Measurements from ENCODE around the gene AREL1.
A peak's percentile ranks its signal among the peaks of the same experiment; 100 is the strongest.

The AREL1 gene

GRCh38 chr14:74660863-74661262 is 52.0 kb downstream of the AREL1 start:
- DNase-seq (ENCODE audit: low spot score) = no peak

GRCh38 chr14:74660167-74660566 is 52.7 kb downstream of the AREL1 start:
- DNase-seq (ENCODE audit: low spot score) = peak; percentile 25

- DNase-seq (ENCODE audit: low spot score) = peak; percentile 22
Measured at GRCh38 chr14:74658535-74659131, 54.2 kb downstream of the AREL1 start.

- no peak for DNase-seq (ENCODE audit: low spot score)
Measured at GRCh38 chr14:74656964-74657363, 55.9 kb downstream of the AREL1 start.

- DNase-seq (ENCODE audit: low spot score) = no peak
Measured at GRCh38 chr14:74655599-74656395, 57.1 kb downstream of the AREL1 start.

- DNase-seq (ENCODE audit: low spot score) = no peak
Measured at GRCh38 chr14:74654931-74655330, 57.9 kb downstream of the AREL1 start.

- DNase-seq (ENCODE audit: low spot score) = no peak
Measured at GRCh38 chr14:74653386-74654138, 59.3 kb downstream of the AREL1 start.

- DNase-seq (ENCODE audit: low spot score) = no peak
Measured at GRCh38 chr14:74652541-74652940, 60.3 kb downstream of the AREL1 start.

- DNase-seq (ENCODE audit: low spot score) = no peak
Measured at GRCh38 chr14:74650927-74651686, 61.8 kb downstream of the AREL1 start.

GRCh38 chr14:74649673-74650072 is 63.2 kb downstream of the AREL1 start:
- peak; percentile 53 for DNase-seq (ENCODE audit: low spot score)

GRCh38 chr14:74649167-74649566 is 63.7 kb downstream of the AREL1 start:
- DNase-seq (ENCODE audit: low spot score) = no peak

- no peak for DNase-seq (ENCODE audit: low spot score)
Measured at GRCh38 chr14:74648601-74649000, 64.3 kb downstream of the AREL1 start.

- peak; percentile 71 for DNase-seq (ENCODE audit: low spot score)
Measured at GRCh38 chr14:74647678-74648461, 65.0 kb downstream of the AREL1 start.

GRCh38 chr14:74647061-74647677 is 65.7 kb downstream of the AREL1 start:
- DNase-seq (ENCODE audit: low spot score) = no peak

GRCh38 chr14:74645756-74646470 is 67.0 kb downstream of the AREL1 start:
- no peak for DNase-seq (ENCODE audit: low spot score)

GRCh38 chr14:74645244-74645643 is 67.6 kb downstream of the AREL1 start:
- no peak for DNase-seq (ENCODE audit: low spot score)

- no peak for DNase-seq (ENCODE audit: low spot score)
Measured at GRCh38 chr14:74641601-74642391, 71.1 kb downstream of the AREL1 start.

GRCh38 chr14:74638966-74639365 is 73.9 kb downstream of the AREL1 start:
- no peak for DNase-seq (ENCODE audit: low spot score)

GRCh38 chr14:74638066-74638465 is 74.8 kb downstream of the AREL1 start:
- no peak for DNase-seq (ENCODE audit: low spot score)

GRCh38 chr14:74637178-74637550 is 75.7 kb downstream of the AREL1 start:
- DNase-seq (ENCODE audit: low spot score) = no peak
